Activated T-cell treated with anti-CD3 and anti-CD28 coated beads for 48 hours (primary cell): ENCODE measurements around the gene HYAL2.
A peak's percentile ranks its signal among the peaks of the same experiment; 100 is the strongest.
"Not testable (repeated sequence)": the region's sequence is repeated elsewhere in the genome, so short reads cannot be mapped to it uniquely, and the experiment has no call there.

ENCODE experiments used
- DNase-seq: peaks from one replicate; pipeline ENCODE4 v3.0.0-alpha.2; 2020; ENCODE audit warnings: low read depth

Gene HYAL2

DNA sequence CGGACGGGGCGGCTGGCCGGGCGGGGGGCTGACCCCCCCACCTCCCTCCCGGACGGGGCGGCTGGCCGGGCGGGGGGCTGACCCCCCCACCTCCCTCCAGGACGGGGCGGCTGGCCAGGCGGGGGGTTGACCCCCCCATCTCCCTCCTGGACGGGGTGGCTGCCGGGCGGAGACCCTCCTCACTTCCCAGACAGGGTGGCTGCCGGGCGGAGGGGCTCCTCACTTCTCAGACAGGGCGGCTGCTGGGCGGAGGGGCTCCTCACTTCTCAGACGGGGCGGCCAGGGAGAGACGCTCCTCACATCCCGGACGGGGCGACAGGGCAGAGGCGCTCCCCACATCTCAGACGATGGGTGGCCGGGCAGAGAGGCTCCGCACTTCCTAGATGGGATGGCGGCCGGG, 10.5 kb downstream of the HYAL2 start:
- DNase-seq, result not testable (repeated sequence)

GRCh38 chr3:50304601-50305000, 17.9 kb downstream of the HYAL2 start:
- no peak for DNase-seq

DNA sequence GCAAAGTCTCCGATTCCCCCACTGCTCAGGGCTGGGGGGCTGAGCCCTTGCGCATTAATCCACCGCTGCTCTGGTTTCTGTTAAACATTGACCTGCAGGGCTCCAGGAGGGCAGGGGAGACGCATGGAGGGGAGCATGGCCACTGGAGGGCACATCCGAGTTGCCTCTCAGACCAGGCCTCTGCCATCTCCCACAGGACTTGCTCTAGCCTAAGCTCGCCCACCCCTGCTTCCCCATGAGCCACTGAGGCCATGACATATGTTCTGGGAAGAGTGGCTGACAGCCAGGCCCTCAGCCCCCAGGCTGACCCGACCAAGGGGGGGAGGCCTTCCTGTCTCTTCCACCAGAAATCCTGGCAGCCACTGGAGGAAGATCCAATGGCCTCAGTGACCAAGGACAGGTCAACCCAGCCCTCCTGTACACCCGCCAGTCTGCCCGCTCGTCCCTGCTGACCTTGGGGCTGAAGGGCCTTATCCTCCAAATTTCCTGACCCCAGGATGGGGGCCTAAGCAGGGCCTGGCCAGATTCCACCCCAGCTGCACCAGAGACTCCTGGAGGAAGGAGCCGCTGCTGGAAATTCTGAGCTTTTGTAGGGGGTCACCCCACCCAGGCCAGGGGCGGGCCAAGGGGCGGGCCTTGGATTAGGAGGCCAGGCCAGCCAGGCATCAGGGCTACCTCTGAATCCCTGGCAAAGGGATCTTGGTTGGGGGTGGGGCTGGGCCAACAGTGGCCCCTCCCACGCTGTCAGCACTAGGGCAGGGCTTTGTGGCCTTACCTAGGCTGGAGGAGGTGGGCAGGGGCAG, 19.3 kb downstream of the HYAL2 start, which contains the start of gene HYAL1:
Gene HYAL1 (minus strand): TSS at position 562 of the 803 bp plus-strand sequence. CDS start 618 bp downstream, outside the sequence.
- DNase-seq, result no peak

DNA sequence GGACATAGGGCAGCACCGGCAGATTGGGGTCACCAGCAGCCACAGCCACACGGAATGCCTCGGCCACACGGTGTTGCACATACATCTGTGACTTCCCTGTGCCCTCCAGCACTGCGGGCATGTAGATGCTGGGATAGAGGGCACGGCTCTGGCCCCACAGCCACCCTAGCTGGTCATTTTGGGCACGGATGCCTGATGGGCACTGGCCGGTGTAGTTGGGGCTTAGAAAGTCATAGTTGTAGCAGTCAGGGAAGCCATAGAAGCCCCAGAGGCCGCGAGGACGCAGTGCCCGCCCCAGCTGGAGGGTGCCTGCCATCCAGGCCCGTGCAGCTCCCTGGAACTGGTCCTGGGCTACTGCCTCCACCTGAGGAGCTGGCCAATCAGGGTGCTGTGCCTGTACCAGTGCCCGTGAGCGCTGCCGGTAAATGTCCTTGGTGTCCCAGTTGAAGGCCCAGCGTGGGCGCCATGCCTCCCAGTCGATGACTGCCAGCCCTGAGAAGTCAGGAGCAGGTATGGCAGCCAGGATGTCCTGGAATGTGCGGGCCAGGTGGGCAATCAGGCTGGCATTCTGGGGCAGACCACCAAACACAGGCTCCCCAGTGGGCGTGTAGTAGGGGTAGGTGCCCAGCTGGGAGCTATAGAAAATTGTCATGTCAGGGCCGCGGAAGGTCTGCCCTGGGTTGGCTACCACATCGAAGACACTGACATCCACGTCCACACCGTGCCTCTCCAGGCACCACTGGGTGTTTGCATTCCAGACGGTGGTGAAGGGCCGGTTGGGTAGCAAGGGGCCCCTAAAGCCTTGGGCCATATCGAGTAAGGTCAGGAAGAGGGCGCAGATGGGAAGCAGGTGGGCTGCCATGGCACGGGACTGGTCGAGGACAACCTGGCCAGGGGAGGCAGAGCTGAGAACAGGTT, 20.2 kb downstream of the HYAL2 start:
- no peak for DNase-seq

- no peak for DNase-seq
Observed at GRCh38 chr3:50300681-50301254, 21.8 kb downstream of the HYAL2 start.

GRCh38 chr3:50299929-50300680, 22.4 kb downstream of the HYAL2 start:
- no peak for DNase-seq

- DNase-seq, result no peak
Observed at GRCh38 chr3:50299638-50299928, 23.0 kb downstream of the HYAL2 start.

GRCh38 chr3:50298836-50299637, 23.5 kb downstream of the HYAL2 start, which contains the start of the genes HYAL3 and NAA80:
Gene HYAL3, minus strand, starts transcription at chr3:50299405. Its CDS starts 3,803 bp downstream, at chr3:50295602.
Gene NAA80, minus strand, starts transcription at chr3:50299405. Its CDS starts 1,942 bp downstream, at chr3:50297463.
- peak; percentile 99 for DNase-seq

DNA sequence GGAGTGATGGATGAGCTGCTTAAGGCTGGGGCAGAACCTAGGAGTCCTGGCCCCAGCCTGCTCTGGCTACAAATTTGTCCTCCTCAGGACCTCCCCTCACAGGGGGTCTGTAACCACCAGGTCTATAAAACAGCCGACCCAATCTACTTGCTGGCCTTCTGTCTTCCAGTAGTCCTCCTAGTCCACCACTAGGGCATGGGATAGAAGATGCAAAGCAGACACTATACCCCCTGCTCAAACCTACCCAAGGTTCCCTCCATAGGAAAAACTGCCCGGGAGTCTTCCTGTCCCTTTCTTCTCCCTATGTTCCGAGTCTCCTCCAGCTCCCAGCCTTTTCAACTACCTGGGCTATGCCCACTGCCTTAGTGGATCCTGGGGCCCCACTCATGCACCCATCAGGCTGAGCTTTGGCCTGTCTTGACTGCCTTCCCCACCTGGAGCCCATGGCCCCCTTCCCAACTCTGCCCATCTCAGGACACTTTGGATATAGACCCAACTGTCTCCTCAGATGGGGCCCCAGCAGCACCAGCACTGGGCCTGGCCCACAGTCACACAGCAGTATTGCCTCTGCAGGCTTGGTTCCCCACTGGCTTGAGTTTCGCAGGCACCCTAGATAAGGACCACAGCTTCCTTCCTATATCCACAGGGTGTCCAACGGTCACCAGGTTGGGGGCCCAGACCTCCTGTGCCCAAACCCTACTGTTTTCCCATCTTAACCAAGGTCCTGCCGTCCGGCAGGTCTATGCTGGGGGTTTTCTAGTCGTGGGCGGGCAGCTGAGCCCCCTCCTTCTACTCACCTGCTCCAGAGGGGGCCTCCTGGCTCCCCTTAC, 24.4 kb downstream of the HYAL2 start:
- no peak for DNase-seq

GRCh38 chr3:50297384-50297775, 25.2 kb downstream of the HYAL2 start:
- no peak for DNase-seq

DNA sequence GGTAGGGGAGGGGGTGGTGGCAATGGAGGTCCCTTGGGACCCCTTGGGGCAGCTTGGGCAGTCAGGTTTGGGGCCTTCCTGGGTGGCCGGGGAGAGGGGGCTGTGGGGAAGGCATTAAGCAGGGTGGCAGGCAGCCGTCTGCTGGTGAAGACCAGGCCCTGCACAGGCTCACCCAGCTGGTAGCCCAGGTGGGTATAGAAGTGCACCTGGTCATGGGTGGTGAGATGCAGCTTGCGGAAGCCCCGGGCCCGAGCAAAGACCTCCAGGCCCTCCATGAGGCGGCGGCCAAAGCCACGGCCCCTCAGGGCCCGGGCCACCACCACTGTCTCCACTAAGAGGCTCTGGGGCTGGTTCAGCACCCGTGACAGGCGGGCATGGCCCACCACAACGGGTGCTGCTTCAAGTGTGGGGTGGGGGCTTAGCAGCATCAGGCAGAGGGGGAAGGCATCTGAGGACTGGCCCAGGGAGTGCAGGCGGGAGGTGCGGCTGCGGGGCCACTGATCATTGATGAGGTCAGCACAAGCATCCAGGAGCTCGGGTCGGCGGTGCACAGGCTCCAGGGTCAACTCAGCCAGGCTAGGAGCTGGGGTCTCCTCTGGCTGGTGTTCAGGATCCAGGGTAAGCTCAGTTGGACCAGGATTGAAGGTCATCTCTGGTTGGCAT, 25.7 kb downstream of the HYAL2 start:
- DNase-seq, result no peak

- no peak for DNase-seq
Observed at GRCh38 chr3:50295553-50296431, 26.8 kb downstream of the HYAL2 start.

DNA sequence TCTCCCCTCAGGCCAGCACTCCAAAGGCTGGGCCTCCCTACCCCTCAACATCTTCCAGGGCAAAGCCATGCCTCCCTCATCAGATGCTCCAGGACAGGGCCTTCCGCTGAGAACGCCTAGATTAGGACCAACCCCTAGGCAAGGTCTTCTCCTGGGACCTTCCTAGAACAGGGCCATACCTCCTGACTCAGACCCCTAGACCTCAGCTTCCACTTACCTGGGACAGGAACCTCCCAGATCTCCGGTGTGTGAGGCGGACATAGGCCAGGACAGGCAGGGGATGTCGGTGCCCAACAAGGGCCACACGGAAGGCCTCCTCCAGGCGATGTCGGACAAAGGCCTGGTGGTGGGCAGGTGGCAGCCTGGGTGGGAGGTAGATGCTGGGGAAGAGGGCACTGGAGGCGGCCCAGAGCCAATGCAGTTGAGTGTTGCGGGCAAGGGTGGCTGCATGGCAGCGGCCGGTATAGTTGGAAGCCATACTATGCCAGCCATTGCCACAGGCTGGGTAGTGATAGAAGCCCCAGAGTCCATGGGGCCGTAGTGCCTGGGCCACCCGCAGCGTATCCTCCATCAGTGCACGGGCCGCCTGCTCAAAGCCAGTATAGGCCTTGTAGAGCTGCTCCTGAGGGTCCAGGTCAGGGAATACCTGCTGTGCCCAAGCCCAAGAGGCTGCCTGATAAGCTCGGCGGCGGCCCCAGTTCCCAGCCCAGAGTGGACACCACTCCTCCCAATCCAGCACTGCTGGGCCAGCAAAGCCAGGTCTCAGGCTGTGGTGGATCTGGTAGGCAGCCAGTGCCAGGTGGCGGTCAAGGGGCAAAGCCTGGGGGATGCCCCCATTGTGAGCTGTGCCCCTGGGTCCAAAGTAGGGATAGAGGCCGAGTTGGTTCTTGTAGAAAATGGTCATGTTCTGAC, 27.8 kb downstream of the HYAL2 start:
- DNase-seq, result no peak

GRCh38 chr3:50294089-50294488, 28.5 kb downstream of the HYAL2 start:
- no peak for DNase-seq

- DNase-seq, result no peak
Observed at GRCh38 chr3:50293079-50293801, 29.3 kb downstream of the HYAL2 start.

- DNase-seq, result peak; percentile 93
Observed at GRCh38 chr3:50292159-50293078, 30.1 kb downstream of the HYAL2 start, which contains the start of gene IFRD2. Gene IFRD2, minus strand, starts transcription at chr3:50292429. Its CDS starts 155 bp downstream, at chr3:50292274.
